ENCODE data around the gene FAM131A. TPM values are rescaled to one million over a fixed set of nuclear protein-coding genes. Genes with fewer than 3 reads are reported as not detected.

The FAM131A gene
- total and polyA plus RNA-seq, 10 of the 15 experiments (the other 5 are each of a cell fraction or from before 2014, with no cell fraction given): 0.31 to 4.5 (median 1.5) TPM

GRCh38 chr3:184362668-184363546 lies 25.5 kb downstream of the FAM131A start (continued):
- no peak for TF ChIP-seq ZNF592 (IDR thresholded peaks at IDR 0.05)
- TF ChIP-seq CBX5 (IDR thresholded peaks at IDR 0.05; ENCODE audit: low read depth): no peak
- 0 out of 2 replicates have a peak, but pooled peaks have one; percentile 10 for TF ChIP-seq SPI1 (IDR thresholded peaks at IDR 0.05; ENCODE audit: borderline replicate concordance, insufficient read depth, low read depth, low read length)
- no peak for TF ChIP-seq E2F4 (IDR thresholded peaks at IDR 0.05; ENCODE audit: low read depth, low read length)
- no peak for TF ChIP-seq CHD4 (IDR thresholded peaks at IDR 0.05)
- peak; percentile 91 for TF ChIP-seq POLR2A (IDR thresholded peaks at IDR 0.05; ENCODE audit: low read depth, low read length)
- no peak for TF ChIP-seq ZNF217 (IDR thresholded peaks at IDR 0.05)
- TF ChIP-seq TAF1 (IDR thresholded peaks at IDR 0.05; ENCODE audit: borderline replicate concordance, low read depth, low read length): peak; percentile 74; the same call in 1 of the 2 replicates
- peak; percentile 94 for TF ChIP-seq GABPA (IDR thresholded peaks at IDR 0.05; ENCODE audit: low read depth)
- no peak for TF ChIP-seq CEBPZ (IDR thresholded peaks at IDR 0.05; ENCODE audit: low read depth, low read length)
- no peak; the same call in 1 of the 2 replicates for TF ChIP-seq CREM (IDR thresholded peaks at IDR 0.05; ENCODE audit: low read depth)
- TF ChIP-seq FOXM1 (IDR thresholded peaks at IDR 0.05; ENCODE audit: low read depth, low read length): no peak
- no peak for TF ChIP-seq BCL3 (IDR thresholded peaks at IDR 0.05; ENCODE audit: borderline replicate concordance, insufficient read depth, low read depth, low read length, poor library complexity, severe bottlenecking)
- no peak for TF ChIP-seq BMI1 (IDR thresholded peaks at IDR 0.05; ENCODE audit: borderline replicate concordance)
- TF ChIP-seq JUNB (IDR thresholded peaks at IDR 0.05): no peak
- peak; percentile 41; the same call in 1 of the 2 replicates for TF ChIP-seq NKRF (conservative IDR thresholded peaks at IDR 0.05)
